GM21526 (cell line): ENCODE data around the gene NXNL1.
"Not testable (repeated sequence)": the region's sequence is repeated elsewhere in the genome, so short reads cannot be mapped to it uniquely, and the experiment has no call there.

ENCODE experiments used
- ATAC-seq: cut with Tn5 transposase; IDR thresholded peaks from one replicate; pipeline ENCODE4 v1.9.1; 2021; ENCODE audit warnings: moderate library complexity; ENCODE audit not compliant: unreplicated experiment, low FRiP score

The NXNL1 gene

GRCh38 chr19:17487284-17488121 is 26.8 kb upstream of the NXNL1 start:
- ATAC-seq = no peak

GRCh38 chr19:17486545-17487240 is 26.0 kb upstream of the NXNL1 start:
- no peak for ATAC-seq

GRCh38 chr19:17484520-17485185 is 23.9 kb upstream of the NXNL1 start:
- no peak for ATAC-seq

- ATAC-seq = no peak
These were observed 22.9 kb upstream of the NXNL1 start for GRCh38 chr19:17483605-17484002.

GRCh38 chr19:17482877-17483604 is 22.3 kb upstream of the NXNL1 start:
- ATAC-seq = no peak

GRCh38 chr19:17481986-17482385 is 21.3 kb upstream of the NXNL1 start:
- ATAC-seq = no peak

GRCh38 chr19:17479325-17479791 is 18.6 kb upstream of the NXNL1 start:
- no peak for ATAC-seq

- no peak for ATAC-seq
These were observed 14.9 kb upstream of the NXNL1 start for GRCh38 chr19:17475541-17476115.

GRCh38 chr19:17475011-17475540 is 14.3 kb upstream of the NXNL1 start:
- ATAC-seq = not testable (repeated sequence)

GRCh38 chr19:17473041-17473440 is 12.3 kb upstream of the NXNL1 start:
- ATAC-seq = no peak

- no peak for ATAC-seq
These were observed 10.8 kb upstream of the NXNL1 start for GRCh38 chr19:17471410-17472125.

GRCh38 chr19:17470068-17470841 is 9.5 kb upstream of the NXNL1 start, which contains the start of gene SLC27A1:
SLC27A1 (plus strand) TSS chr19:17470524; CDS start chr19:17470541, 17 bp downstream.
- ATAC-seq = peak; percentile 66

- peak; percentile 41 for ATAC-seq
These were observed 8.8 kb upstream of the NXNL1 start for GRCh38 chr19:17469481-17470067.

- ATAC-seq = peak; percentile 12
These were observed 8.4 kb upstream of the NXNL1 start for GRCh38 chr19:17469092-17469480.

GRCh38 chr19:17468302-17469091 is 7.8 kb upstream of the NXNL1 start:
- no peak for ATAC-seq

GRCh38 chr19:17467471-17468301 is 7.0 kb upstream of the NXNL1 start:
- ATAC-seq = no peak

- no peak for ATAC-seq
These were observed 5.7 kb upstream of the NXNL1 start for GRCh38 chr19:17466487-17466850.
